ENCODE measurements around the gene CD300LB.
"Not testable (repeated sequence)": the region's sequence is repeated elsewhere in the genome, so short reads cannot be mapped to it uniquely, and the experiment has no call there.

The CD300LB gene

DNA sequence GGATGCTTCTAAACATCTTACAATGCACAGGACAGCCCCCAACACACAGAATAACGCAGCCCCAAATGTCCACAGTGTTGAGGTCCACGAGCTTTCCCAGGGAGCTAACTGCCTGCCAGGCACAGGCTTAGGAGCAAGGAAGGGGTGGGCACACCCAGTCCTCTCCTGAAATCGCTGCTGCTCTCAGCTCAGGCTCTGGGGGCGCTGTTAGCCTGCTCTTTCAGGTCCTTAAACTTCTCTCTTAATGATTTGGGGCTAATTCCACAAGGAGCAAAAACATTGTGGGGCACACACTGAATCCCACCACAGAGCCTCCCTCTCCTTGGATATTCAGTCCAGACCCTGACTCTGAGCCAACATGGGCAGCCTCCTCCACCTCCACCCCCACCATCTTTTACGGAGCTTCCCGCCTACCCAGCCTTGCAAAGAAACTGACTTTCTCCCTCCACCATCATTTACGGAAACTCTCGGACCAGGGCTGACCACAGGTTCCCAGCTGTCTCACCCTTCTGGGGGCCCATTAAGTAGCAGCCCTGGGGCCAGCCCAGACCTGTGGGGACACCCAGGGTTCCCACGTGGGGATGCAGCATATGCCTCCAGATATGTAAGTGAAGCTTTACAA is 35.0 kb upstream of the CD300LB start:
- no peak overlapping the region for H3K27ac ChIP-seq (ENCODE audit: low read depth, low read length, severe bottlenecking)
- H3K4me1 ChIP-seq (ENCODE audit: control insufficient read depth, insufficient read depth, low read length, poor library complexity, severe bottlenecking) = peaks cover 5% of the 10 kb centered on the region
- H3K9me3 ChIP-seq (ENCODE audit: control insufficient read depth, low read length) = no peaks in the 10 kb centered on the region
- no peak overlapping the region for H3K4me3 ChIP-seq (ENCODE audit: extremely low read depth, insufficient read depth, low read length, poor library complexity, severe bottlenecking)
- 41% methylated on average over 7 to 9 of the region's 9 CpGs for WGBS, 2 experiments (ENCODE audit: insufficient coverage in 2 of 2)
- H3K36me3 ChIP-seq (ENCODE audit: control insufficient read depth, insufficient read depth, low read length) = no peaks in the 10 kb centered on the region

DNA sequence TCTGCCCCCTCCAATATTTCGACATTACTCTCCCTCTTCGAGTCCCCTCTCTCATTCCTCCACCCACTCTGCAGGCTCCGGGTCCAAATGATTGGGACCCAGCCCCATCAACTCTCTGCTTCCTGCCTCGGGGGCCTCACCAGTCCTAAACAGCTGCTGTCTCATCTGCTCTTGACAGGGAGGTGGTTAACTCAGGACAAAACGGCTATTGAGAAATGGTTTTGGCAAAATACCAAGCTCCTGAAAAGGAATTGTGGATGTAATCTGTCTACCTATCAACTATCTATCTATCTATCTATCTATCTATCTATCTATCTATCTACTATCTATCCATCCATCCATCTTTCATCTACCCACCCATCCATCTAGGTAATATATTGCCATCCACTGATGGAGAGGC is 33.9 kb upstream of the CD300LB start:
- no peak overlapping the region for H3K27ac ChIP-seq (ENCODE audit: low read depth, low read length, severe bottlenecking)
- no peaks in the 10 kb centered on the region for H3K9me3 ChIP-seq (ENCODE audit: control insufficient read depth, low read length)
- 83 to 86% methylated on average over 1 to 3 of the region's 5 CpGs for WGBS, 2 experiments (ENCODE audit: insufficient coverage in 2 of 2)
- peaks cover 5% of the 10 kb centered on the region for H3K4me1 ChIP-seq (ENCODE audit: control insufficient read depth, insufficient read depth, low read length, poor library complexity, severe bottlenecking)
- no peak overlapping the region for H3K4me3 ChIP-seq (ENCODE audit: extremely low read depth, insufficient read depth, low read length, poor library complexity, severe bottlenecking)
- no peaks in the 10 kb centered on the region for H3K36me3 ChIP-seq (ENCODE audit: control insufficient read depth, insufficient read depth, low read length)

DNA sequence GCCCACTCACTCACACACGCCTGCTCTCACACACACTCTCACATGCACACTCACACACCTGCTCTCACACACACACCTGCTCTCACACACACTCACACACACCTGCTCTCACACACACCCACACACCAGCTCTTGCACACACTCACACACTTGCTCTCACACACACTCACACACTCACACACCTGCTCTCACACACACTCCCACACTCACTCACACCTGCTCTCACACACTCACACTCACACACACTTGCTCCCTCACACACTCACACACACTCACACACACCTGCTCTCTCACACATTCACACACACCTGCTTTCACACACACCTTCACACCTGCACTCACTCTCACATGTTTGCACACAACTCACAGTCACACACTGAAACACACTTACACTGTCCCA is 32.1 kb upstream of the CD300LB start:
- 67 to 100% methylated on average over 1 of the region's 1 CpG for WGBS, 2 experiments (ENCODE audit: insufficient coverage in 2 of 2)
- Histone ChIP-seq H3K4me1 (ENCODE audit: control insufficient read depth, insufficient read depth, low read length, poor library complexity, severe bottlenecking) (no peaks in the 10 kb centered on the region), H3K9me3 (ENCODE audit: control insufficient read depth, low read length) (peaks cover 6% of the 10 kb centered on the region), H3K4me3 (ENCODE audit: extremely low read depth, insufficient read depth, low read length, poor library complexity, severe bottlenecking) (no peak overlapping the region), H3K36me3 (ENCODE audit: control insufficient read depth, insufficient read depth, low read length) (no peaks in the 10 kb centered on the region), H3K27ac (ENCODE audit: low read depth, low read length, severe bottlenecking) (no peak overlapping the region)

DNA sequence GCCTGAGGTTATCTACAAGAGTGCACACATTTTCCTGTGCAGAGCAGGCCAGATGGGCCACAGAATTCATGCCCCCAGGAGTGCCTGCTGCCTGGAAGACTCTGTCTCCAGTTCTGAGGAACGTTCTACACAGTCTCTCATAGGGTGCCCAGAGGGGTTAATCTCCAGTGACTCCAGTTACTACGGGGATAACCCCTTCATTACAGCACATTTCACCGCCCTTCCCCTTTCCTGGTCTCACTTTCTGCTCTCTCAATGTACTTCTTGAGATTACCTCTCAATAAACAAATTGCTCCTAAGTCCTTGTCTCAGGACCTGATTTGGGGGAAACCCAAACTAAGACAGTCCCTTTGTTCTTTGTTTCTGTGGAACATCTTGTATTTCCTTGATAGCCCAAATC is 30.3 kb upstream of the CD300LB start:
- WGBS, 2 experiments (ENCODE audit: insufficient coverage in 2 of 2) = 76 to 87% methylated on average over 3 of the region's 3 CpGs
- Histone ChIP-seq H3K9me3 (ENCODE audit: control insufficient read depth, low read length) (peaks cover 9% of the 10 kb centered on the region), H3K27ac (ENCODE audit: low read depth, low read length, severe bottlenecking) (no peak overlapping the region), H3K4me1 (ENCODE audit: control insufficient read depth, insufficient read depth, low read length, poor library complexity, severe bottlenecking) (no peaks in the 10 kb centered on the region), H3K4me3 (ENCODE audit: extremely low read depth, insufficient read depth, low read length, poor library complexity, severe bottlenecking) (no peak overlapping the region), H3K36me3 (ENCODE audit: control insufficient read depth, insufficient read depth, low read length) (no peaks in the 10 kb centered on the region)

DNA sequence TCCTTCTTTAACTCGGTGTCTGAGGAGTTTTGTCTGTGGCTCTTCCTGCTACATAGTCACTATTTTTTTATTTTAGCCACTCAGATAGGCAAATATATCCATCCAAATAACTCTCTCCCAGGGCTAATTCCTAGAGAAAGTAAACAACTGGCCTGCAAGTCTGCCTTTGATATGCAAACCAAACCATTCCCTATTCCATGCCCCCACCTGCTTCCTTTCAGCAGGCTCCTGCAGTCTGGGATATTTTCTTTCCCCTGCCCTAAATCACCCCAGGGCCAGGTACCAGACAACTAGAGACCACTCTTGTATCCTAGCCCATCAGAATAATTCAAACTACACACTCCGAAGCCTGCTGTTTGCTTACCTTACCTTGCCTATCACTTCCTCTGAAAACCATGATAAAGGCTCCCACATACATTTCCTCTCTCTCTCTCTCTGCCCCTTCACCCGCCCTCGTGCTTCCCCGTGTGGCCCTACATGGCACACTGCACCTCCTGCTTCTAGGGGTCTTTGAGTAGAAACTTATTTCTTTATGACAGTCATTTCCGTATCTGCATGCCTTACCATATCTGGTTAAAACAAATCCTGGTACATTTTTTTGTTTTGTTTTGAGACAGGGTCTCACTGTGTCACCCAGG is 27.7 kb upstream of the CD300LB start:
- H3K36me3 ChIP-seq (ENCODE audit: control insufficient read depth, insufficient read depth, low read length) = no peaks in the 10 kb centered on the region
- peaks cover 9% of the 10 kb centered on the region for H3K9me3 ChIP-seq (ENCODE audit: control insufficient read depth, low read length)
- no peaks in the 10 kb centered on the region for H3K4me1 ChIP-seq (ENCODE audit: control insufficient read depth, insufficient read depth, low read length, poor library complexity, severe bottlenecking)
- H3K4me3 ChIP-seq (ENCODE audit: extremely low read depth, insufficient read depth, low read length, poor library complexity, severe bottlenecking) = no peak overlapping the region
- no peak overlapping the region for H3K27ac ChIP-seq (ENCODE audit: low read depth, low read length, severe bottlenecking)
- WGBS, 2 experiments (ENCODE audit: insufficient coverage in 2 of 2) = 76 to 83% methylated on average over 4 to 6 of the region's 6 CpGs

DNA sequence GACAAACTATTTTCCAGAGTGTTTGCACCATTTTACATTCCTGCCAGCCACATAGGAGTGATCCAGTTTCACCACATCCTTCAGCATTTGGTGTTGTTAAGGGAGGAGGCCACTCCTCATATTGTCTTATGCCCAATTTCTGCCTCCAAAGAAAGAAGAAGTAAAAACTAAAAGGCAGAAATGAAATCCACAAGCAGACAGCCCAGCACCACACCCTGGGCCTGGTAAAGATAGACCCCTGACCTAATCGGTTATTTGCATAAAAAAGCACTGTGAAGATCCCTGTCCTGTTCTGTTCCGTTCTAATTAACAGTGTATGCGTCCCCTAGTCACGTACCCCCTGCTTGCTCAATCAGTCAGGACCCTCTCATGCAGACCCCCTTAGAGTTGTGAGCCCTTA is 27.1 kb upstream of the CD300LB start:
- not testable (repeated sequence) for H3K4me3 ChIP-seq (ENCODE audit: extremely low read depth, insufficient read depth, low read length, poor library complexity, severe bottlenecking); H3K9me3 ChIP-seq (ENCODE audit: control insufficient read depth, low read length); H3K4me1 ChIP-seq (ENCODE audit: control insufficient read depth, insufficient read depth, low read length, poor library complexity, severe bottlenecking); H3K36me3 ChIP-seq (ENCODE audit: control insufficient read depth, insufficient read depth, low read length); H3K27ac ChIP-seq (ENCODE audit: low read depth, low read length, severe bottlenecking)
- 70 to 72% methylated on average over 4 of the region's 4 CpGs for WGBS, 2 experiments (ENCODE audit: insufficient coverage in 2 of 2)

DNA sequence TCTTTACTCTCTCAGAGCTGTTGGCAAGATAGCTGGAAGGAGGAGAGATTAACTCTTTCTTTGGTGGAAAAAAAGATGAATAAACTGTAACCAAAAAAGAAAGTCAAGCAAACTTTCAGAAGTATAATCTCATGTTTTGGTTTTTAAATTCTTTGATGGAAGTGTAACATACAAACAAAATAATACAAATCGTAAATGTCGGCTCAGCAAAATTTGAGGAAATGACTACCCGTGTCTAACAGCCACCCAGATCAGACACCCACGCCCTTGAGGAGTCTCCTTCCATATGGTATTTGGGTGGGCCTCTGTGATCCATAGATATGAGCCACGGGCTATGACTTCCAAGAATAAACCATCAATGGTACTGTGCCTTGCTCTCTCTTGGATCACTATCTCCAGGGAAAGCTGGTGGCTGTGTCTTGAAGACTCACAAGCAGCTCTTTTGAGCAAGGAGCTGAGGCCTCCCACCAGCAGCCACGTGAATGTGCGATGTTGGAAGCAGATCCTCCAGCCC is 24.2 kb upstream of the CD300LB start:
- H3K9me3 ChIP-seq (ENCODE audit: control insufficient read depth, low read length) = peaks cover 9% of the 10 kb centered on the region
- no peaks in the 10 kb centered on the region for H3K4me1 ChIP-seq (ENCODE audit: control insufficient read depth, insufficient read depth, low read length, poor library complexity, severe bottlenecking)
- WGBS, 2 experiments (ENCODE audit: insufficient coverage in 2 of 2) = 88 to 92% methylated on average over 5 of the region's 7 CpGs
- H3K4me3 ChIP-seq (ENCODE audit: extremely low read depth, insufficient read depth, low read length, poor library complexity, severe bottlenecking) = no peak overlapping the region
- no peak overlapping the region for H3K27ac ChIP-seq (ENCODE audit: low read depth, low read length, severe bottlenecking)
- H3K36me3 ChIP-seq (ENCODE audit: control insufficient read depth, insufficient read depth, low read length) = no peaks in the 10 kb centered on the region

DNA sequence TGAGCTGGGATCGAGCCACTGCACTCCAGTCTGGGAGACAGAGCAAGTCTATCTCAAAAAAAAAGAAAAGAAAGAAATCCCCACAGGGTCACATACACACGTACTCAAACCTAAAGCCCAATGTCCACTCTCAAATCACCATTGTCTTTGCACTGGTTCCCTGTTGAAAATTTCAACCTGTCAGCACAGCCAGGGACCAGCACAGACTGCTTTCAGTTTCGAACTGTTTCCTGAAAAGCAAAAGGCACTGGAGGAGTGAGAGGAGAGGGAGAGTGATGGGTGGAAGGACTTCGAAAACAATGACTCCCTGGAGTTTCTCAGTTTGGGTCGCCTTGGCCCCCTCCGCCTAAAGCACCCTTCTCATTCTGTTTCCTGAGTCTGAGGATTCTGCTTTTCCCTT is 23.6 kb upstream of the CD300LB start:
- Histone ChIP-seq H3K27ac (ENCODE audit: low read depth, low read length, severe bottlenecking) (no peak overlapping the region), H3K36me3 (ENCODE audit: control insufficient read depth, insufficient read depth, low read length) (no peaks in the 10 kb centered on the region), H3K4me3 (ENCODE audit: extremely low read depth, insufficient read depth, low read length, poor library complexity, severe bottlenecking) (no peak overlapping the region), H3K4me1 (ENCODE audit: control insufficient read depth, insufficient read depth, low read length, poor library complexity, severe bottlenecking) (no peaks in the 10 kb centered on the region), H3K9me3 (ENCODE audit: control insufficient read depth, low read length) (peaks cover 9% of the 10 kb centered on the region)
- WGBS, 2 experiments (ENCODE audit: insufficient coverage in 2 of 2) = 86 to 91% methylated on average over 4 to 5 of the region's 6 CpGs

DNA sequence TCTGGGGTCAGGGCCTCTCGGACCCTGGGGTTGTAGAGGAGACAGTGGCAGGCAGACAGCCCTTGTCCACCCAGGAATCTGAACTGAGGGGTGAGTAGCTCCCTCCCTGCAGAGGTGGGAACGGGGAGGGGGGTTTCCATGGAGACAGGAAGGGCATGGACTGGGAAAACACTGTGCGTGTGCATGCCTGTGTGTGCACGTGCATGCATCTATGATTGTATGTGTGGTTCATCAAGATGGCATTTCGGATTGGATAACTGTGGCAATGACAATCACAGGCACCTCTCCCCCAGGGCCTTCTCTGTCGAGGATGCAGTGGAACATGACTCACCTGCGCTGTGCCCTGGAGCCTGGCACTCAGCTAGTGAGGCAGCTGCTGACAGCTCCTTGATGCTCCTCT is 20.8 kb upstream of the CD300LB start:
- Histone ChIP-seq H3K36me3 (ENCODE audit: control insufficient read depth, insufficient read depth, low read length) (no peaks in the 10 kb centered on the region), H3K4me3 (ENCODE audit: extremely low read depth, insufficient read depth, low read length, poor library complexity, severe bottlenecking) (no peak overlapping the region), H3K4me1 (ENCODE audit: control insufficient read depth, insufficient read depth, low read length, poor library complexity, severe bottlenecking) (no peaks in the 10 kb centered on the region), H3K27ac (ENCODE audit: low read depth, low read length, severe bottlenecking) (no peak overlapping the region), H3K9me3 (ENCODE audit: control insufficient read depth, low read length) (no peaks in the 10 kb centered on the region)
- WGBS, 2 experiments (ENCODE audit: insufficient coverage in 2 of 2) = 67 to 83% methylated on average over 3 to 6 of the region's 7 CpGs

DNA sequence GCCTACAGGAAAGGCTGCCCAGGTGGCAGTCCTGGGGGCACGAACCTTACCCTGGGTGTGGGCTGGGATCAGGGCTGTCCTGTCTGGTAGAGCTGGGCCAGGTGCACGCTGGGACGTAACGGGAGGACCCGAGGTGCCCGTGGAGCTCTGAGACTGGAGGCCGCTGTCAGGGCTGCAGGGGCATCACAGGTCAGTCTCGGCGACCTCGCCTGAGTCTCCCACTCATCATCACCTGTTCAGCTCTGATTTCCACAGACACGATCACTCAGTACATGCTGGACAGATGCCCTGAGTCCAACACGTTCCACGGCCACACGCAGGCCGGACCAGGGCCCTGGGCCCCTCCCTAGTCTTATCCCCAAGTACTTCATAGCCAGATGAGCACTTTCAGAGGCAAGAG is 19.3 kb upstream of the CD300LB start:
- no peak overlapping the region for H3K27ac ChIP-seq (ENCODE audit: low read depth, low read length, severe bottlenecking)
- H3K36me3 ChIP-seq (ENCODE audit: control insufficient read depth, insufficient read depth, low read length) = no peaks in the 10 kb centered on the region
- H3K9me3 ChIP-seq (ENCODE audit: control insufficient read depth, low read length) = no peaks in the 10 kb centered on the region
- no peaks in the 10 kb centered on the region for H3K4me1 ChIP-seq (ENCODE audit: control insufficient read depth, insufficient read depth, low read length, poor library complexity, severe bottlenecking)
- H3K4me3 ChIP-seq (ENCODE audit: extremely low read depth, insufficient read depth, low read length, poor library complexity, severe bottlenecking) = no peak overlapping the region
- WGBS, 2 experiments (ENCODE audit: insufficient coverage in 2 of 2) = 94% methylated on average over 15 of the region's 15 CpGs

DNA sequence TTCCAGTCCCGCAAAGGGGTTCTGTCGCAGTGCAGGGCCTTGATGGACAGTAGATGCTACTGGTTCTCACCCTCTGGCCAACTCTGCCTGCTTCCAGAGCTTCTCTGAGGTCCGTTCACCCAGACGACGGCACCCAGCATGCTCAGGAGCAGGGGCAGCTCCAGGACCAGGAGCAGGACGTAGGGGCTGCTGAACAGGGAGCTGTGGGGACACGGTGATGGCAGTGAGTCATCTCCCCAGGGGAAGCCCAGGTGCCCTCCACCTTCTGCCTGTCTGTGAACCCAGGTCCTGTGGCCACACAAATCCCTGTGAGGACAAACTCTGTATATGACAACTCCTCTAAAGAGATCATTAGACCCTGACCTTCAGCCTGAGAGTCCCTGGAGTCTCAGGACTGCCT is 18.1 kb upstream of the CD300LB start:
- Histone ChIP-seq H3K27ac (ENCODE audit: low read depth, low read length, severe bottlenecking) (no peak overlapping the region), H3K4me3 (ENCODE audit: extremely low read depth, insufficient read depth, low read length, poor library complexity, severe bottlenecking) (no peak overlapping the region), H3K9me3 (ENCODE audit: control insufficient read depth, low read length) (no peaks in the 10 kb centered on the region), H3K36me3 (ENCODE audit: control insufficient read depth, insufficient read depth, low read length) (no peaks in the 10 kb centered on the region), H3K4me1 (ENCODE audit: control insufficient read depth, insufficient read depth, low read length, poor library complexity, severe bottlenecking) (no peaks in the 10 kb centered on the region)
- 88 to 93% methylated on average over 7 of the region's 7 CpGs for WGBS, 2 experiments (ENCODE audit: insufficient coverage in 2 of 2)

Measured in mesodermal cell (in vitro differentiated cells).